ENCODE data around the gene CPN2.

- TF ChIP-seq EP300 (IDR thresholded peaks at IDR 0.05), result no peak
- no peak for TF ChIP-seq CTCF (IDR thresholded peaks at IDR 0.05)
- no peak for TF ChIP-seq POLR2A (IDR thresholded peaks at IDR 0.05)
These were observed 17.1 kb upstream of the CPN2 start for GRCh38 chr3:194367992-194368841.

Measured in tibial nerve (tissue), 4 donors.